Endothelial cell of hepatic sinusoid (primary cell): Measurements from ENCODE around the gene OR5W2.
"Not testable (repeated sequence)": the region's sequence is repeated elsewhere in the genome, so short reads cannot be mapped to it uniquely, and the experiment has no call there.

ENCODE experiments used
- in situ Hi-C: cut with HindIII; loops from 2 replicates; pipeline ENCODE4 v1.10.0; 2017; ENCODE audit warnings: low sequenced_read_pairs

OR5W2 gene

GRCh38 chr11:55914482-55914881 is at the start of gene OR5W2:
Gene OR5W2, minus strand, starts transcription at chr11:55914582. Its CDS starts 0 bp downstream, at chr11:55914582.
- in situ Hi-C loops, result no loop called here

GRCh38 chr11:55956521-55956920 is 42.1 kb upstream of the OR5W2 start:
- in situ Hi-C loops, result loop anchor here (5.0 kb wide), 1 partner anchor 71 kb away; the partner anchor contains the start of gene OR5AS1

GRCh38 chr11:55949330-55949729 is 34.9 kb upstream of the OR5W2 start:
- in situ Hi-C loops, result no loop called here

GRCh38 chr11:55942785-55943392 is 28.5 kb upstream of the OR5W2 start:
- in situ Hi-C loops, result no loop called here

- in situ Hi-C loops, result no loop called here
These were observed 21.9 kb upstream of the OR5W2 start, which contains the start of gene OR5I1 for GRCh38 chr11:55936300-55936699. Gene OR5I1, minus strand, starts transcription at chr11:55936400. Its CDS starts 0 bp downstream, at chr11:55936400.

- in situ Hi-C loops, result no loop called here
These were observed 6.2 kb upstream of the OR5W2 start for GRCh38 chr11:55920537-55920936.

GRCh38 chr11:55902308-55902707 is 12.1 kb downstream of the OR5W2 start:
- in situ Hi-C loops, result no loop called here

GRCh38 chr11:55895216-55895615 is 19.2 kb downstream of the OR5W2 start:
- in situ Hi-C loops, result no loop called here

- in situ Hi-C loops, result not testable (repeated sequence)
These were observed 28.9 kb downstream of the OR5W2 start for GRCh38 chr11:55885481-55885880.

- in situ Hi-C loops, result not testable (repeated sequence)
These were observed 29.4 kb downstream of the OR5W2 start for GRCh38 chr11:55884995-55885394.

- in situ Hi-C loops, result not testable (repeated sequence)
These were observed 31.4 kb downstream of the OR5W2 start, which contains the start of gene TRIM51 for GRCh38 chr11:55882997-55883396. Gene TRIM51, plus strand, starts transcription at chr11:55883297. Its CDS starts 2,132 bp downstream, at chr11:55885429.

- in situ Hi-C loops, result not testable (repeated sequence)
These were observed 41.2 kb downstream of the OR5W2 start for GRCh38 chr11:55873146-55873545.

GRCh38 chr11:55872731-55873130 is 41.7 kb downstream of the OR5W2 start:
- in situ Hi-C loops, result not testable (repeated sequence)

GRCh38 chr11:55867354-55867753 is 47.0 kb downstream of the OR5W2 start:
- in situ Hi-C loops, result not testable (repeated sequence)
